Hematopoietic multipotent progenitor cell treated with erythropoietin and hydrocortisone succinate and interleukin-3 and kit ligand, for 17 days (in vitro differentiated cells): ENCODE data around the gene SVIL.
"Not testable (repeated sequence)": the region's sequence is repeated elsewhere in the genome, so short reads cannot be mapped to it uniquely, and the experiment has no call there.

Experiments used
- DNase-seq: peaks from one replicate; pipeline ENCODE4 v3.0.0-alpha.2; 2015; ENCODE audit warnings: low spot score

SVIL gene

DNA sequence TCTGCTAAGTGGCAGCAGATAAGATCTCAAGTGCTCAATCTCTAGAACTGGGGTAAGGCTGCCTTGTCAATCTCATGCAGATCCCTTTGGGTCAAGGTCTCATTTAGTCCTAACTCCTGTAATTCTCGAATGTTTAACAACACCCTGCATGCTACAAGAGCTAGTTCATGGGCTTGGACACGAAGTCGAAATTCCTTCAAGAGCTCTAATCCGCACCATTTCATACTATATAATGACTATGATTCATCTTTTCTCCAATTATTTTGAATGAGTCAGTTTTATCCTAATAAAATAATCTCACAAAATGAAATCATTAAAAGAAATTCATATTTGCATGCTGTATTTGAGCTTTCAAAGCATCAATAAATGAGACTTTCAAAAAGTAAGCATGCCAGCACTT lies 119.7 kb downstream of the SVIL start:
- DNase-seq = not testable (repeated sequence)

DNA sequence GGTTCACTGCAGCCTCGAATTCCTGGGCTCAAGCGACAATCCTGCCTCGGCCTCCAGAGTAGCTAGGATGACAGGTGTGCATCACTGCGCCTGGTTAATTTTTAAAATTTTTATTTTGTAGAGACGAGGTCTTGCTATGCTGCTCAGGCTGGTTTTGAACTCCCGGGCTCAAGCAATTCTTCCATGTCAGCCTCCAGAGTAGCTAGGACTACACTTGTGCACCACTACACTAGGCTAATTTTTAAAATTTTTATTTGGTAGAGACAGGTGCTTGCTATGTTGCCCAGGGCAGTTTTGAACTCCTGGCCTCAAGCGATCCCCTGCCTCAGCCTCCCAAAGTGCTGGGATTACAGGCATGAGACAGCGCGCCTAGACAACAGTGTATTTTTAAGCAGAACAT lies 120.5 kb downstream of the SVIL start:
- DNase-seq = no peak

DNA sequence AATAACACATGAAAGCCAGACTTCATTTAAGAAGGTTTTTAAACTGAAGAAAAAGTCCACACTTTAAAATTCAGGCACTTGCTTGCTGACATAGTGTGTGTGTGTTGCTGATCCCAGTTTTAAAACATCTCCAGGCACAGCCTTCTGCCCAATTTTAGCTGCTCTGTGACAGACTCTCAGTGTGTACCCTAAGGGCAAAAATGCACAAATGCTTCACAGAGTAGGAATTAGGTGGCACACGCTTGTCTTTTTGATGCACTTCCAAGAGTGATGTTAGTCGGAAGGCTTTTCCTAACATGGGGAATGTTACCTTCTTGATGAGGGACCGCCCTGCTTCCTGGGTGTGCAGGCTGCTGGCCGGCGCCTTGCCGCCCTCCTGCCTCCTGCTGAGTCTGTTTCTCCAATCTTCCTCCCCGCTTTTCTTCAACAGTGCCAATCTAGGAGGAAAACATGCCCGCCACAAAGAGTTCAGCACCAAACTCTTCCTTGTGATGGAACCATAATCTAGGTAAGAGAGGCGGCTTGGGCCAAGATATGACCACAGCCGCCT lies 122.3 kb downstream of the SVIL start:
- DNase-seq = no peak

DNA sequence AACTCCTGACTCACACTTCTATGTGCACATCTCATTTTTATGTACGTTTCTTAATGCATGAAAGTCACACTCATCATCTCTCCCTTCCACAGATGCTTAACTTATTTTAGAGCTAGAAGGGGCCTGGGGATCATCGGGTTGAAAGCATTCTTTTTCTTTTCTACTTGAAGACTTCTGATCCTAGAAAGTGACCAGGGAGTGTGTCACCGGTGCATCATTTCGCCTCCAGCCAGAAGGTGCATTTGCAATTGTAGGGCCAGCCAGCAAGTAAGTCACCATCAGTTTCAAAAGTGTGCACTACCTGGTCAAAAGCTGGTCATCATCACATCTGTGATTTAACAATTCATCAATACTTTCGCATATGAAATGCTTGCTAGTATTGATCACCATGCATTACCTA lies 123.0 kb downstream of the SVIL start:
- not testable (repeated sequence) for DNase-seq

DNA sequence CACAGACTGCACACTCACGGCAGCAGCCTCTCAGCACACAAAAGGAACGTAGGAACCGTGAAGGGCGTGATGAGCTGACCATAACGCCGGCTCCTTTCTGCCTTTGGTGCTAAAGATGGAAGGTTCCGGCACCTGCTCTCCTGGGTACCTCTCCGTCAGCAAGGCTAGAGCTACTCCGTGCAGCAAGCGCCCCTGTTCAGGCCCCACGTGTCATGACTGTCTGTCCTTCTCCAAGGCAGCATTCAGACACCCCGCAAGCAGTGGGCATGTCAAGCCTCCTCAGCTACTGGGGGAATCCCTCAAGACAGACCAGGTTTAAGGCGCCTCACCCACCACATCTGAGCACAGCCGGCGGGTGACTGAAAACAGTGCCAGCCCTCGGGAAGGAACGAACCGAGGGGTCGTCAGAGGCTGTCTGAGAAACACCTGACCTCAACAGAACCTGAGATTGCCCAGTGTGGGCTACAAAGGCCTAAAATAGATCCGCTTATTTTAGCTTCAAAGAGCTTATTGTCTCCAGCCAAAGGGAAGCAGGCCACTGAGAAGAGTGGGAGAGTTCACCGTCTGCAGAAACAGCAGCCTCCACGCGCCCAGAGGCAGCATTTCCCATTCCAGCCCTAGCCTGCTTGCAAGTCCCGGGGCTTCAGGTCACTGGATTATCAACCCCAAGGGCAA lies 124.2 kb downstream of the SVIL start:
- DNase-seq = not testable (repeated sequence)

DNA sequence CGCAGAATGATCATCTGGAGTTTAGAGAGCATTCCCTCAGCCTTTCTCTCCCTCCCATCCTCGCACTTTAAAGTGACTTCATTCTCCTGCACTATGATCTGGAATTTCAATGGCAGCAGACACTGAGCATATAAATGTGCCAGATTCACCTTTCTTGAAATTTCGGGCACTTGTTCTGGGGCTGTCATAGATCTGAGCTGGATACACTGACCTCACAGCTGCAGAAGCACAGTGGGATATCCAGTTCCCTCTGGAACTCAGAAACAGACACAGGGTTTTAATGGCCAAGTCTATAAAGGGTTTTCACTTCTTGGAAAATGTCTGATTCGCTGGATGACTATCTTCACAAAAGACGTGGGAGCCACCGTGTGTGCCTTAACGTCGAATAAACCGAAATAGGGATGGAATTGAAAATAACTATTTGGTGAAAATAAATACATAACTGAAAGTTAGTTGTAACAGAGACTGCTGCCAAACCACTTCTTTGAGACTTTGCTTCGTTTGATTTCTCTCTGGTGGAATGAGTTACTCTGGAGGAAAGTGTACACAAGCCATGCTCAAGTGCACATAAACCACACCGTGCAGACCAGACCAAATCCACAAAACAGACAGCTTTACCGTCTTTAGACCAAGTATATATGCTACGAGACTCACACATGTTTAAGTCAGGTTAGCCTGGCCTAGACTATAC lies 126.1 kb downstream of the SVIL start:
- no peak for DNase-seq

DNA sequence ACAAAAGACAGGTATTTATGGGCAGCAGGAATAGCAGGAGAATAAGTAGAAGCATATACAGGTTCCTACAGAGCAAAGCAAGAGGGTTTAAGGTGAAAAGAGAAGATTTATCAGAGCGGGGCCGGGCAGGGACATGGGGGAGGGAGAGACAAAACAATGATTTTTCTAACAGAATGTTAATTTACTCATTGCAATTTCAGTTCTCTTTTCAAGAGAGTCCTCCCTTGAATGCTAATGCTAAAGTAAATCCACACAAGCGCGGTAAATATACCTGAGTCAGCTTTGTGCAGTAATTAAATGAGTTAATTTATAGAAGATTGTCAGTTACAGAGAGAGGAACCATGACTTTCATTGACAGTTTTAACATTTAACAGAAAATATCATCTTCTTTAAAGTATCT lies 127.0 kb downstream of the SVIL start:
- DNase-seq = not testable (repeated sequence)

DNA sequence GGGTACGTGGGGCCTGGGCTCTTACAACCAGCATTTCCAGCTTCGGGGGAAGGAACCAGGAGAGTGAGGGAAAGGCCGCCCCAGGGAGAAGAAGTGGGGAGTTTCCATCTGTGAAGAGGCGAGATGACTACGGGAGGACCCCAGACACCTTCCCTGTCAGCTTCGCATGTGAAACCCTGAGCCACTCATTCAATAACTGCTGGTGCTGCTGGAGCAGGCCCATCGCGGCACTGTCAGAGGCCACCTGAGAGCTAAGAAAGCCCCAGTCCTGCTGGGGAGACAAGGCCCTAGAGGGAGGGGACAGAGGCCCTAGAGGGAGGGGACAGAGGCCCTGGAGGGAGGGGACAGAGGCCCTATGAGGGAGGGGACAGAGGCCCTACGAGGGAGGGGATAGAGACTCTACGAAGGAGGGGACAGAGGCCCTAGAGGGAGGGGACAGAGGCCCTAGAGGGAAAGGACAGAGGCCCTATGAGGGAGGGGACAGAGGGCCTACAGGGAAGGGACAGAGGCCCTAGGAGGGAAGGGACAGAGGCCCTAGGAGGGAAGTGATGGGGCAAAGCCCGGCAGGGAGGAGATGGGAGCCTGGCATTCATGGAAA lies 128.3 kb downstream of the SVIL start:
- DNase-seq = not testable (repeated sequence)

DNA sequence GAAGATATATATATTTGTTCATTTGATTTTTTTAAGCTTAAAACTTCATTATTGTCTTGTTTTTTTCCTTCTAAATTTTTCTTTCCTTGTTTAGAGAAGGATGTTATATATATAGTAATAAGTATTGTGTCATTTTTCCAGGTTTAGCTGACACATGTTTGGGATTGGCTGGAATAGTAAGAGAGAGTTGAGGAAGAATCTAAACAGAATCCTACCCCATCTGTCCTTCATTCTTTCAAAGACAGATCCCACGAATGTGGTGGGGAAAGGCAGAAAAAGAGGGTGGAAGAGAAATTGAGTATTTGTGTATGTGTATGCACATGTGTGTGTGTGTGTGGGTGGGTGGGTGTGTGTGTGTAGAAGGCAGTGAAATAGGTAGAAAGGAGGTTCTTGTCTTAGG lies 132.4 kb downstream of the SVIL start:
- DNase-seq = no peak

DNA sequence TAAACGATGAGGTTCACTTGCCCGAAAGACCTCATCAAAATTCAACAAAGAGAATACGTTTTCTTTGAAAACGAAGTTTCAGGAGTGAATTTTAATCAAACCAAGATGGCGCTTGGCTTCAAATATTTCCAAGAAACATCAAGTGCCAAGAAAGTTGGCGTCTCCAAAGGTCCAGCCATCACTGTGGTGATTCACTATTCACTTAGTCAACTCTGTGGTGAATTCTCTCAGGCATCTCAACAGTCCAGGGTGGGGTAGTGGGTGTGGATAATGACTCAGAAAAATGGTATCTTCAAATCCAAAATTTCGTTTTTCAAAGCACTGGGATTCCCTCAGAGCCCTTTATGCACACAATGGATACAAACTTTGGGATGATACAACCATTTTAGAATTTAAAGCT lies 133.1 kb downstream of the SVIL start:
- no peak for DNase-seq

DNA sequence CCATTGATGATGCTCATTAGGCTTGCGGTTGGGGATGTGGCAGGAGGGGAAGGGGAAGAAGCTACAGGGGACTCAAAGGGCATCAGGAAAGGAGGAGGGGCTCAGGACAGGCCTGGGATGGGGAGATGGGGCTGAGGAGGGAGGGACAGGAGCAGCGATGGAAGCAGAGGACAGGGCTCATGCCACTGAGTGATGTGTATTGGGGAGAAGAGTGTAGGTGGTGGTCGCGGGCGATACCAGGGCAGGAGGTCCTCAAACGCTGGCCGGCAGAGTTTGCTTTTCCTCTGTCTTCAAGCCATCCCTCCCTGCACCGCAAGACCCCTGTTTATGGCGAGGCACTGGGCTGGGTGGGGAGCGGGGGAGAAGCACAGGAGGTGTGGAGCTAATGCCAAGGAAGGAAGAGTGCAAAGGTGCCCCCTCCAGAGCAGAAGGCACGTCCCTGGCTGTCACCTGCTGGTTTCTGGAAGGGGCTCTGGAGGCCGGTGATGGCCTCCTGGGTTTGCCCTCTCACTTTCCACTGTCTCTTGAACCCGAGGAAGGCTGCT lies 134.7 kb downstream of the SVIL start:
- no peak for DNase-seq

DNA sequence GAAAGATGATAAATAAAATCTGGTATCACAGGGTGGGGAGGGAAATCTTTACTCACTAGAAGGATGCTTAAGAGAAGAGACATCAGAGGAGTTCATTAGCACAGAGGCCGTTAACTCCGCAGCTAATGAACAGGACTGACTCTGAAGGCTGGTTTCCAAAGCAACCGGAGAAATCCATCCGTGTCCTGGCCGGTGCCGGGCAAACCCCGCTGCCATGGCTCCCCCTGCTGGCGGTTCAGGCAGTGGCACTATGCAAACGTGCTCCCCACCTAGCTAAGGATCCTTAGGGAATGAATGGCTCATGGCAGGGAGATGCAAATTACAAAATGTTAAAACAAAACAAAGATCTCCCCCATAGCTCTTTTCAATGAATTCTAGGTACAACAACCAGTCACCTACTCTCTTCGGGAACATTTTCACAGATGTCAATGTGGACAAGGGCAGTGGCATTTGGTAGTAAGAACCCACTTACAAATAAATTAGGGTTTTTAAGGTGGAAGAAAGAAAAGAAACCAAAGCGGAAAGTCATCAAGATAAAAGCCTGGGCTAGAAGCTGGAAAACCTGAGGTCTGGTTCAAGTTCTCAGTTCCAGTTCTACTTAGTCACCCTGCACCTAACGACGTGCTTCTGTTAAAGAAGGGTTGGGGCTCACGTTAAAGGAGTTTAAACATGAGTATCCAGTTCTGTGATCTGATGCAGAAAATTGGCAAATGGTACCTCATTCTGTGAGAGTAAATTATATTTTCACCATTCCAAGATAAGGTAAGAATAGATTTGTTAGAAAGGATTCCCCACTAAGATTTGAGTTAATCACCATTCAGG lies 138.2 kb downstream of the SVIL start:
- peak; percentile 27 for DNase-seq

DNA sequence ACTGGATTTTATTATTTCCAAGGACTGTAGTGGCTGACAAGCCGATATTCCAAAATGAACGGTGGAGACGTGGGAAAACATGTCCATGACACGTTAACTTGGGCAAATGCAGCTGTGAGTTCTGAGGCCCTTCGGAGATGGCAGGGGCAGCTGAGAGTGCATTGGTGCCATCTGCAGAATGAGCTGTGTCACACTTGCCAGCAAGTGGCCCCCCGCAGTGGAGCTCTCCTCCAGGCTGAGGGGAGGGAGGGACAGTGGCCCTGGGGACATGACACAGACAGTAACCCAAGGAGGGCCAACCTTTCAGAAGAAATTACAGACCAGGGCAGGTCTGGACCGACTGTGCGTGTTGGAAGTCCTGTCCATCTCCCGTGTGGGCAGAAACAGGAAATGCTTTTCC lies 139.4 kb downstream of the SVIL start:
- DNase-seq = no peak

DNA sequence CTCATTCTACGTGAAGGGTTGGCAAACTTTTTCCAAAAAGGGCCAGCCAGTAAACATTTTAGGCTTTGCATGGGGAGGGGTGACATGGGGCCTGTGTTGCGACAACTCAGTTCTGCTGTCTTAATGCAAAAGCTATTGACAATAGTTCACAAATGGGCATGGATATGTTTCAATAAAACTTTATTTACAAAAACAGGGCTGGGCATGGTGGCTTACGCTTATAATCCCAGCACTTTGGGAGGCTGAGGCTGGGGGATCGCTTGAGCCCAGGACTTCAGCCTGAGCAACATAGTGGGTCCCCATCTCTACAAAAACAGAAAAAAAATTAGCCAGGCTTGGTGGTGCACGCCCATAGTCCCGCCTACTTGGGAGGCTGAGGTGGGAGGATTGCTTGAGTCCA lies 141.1 kb downstream of the SVIL start:
- DNase-seq = no peak

DNA sequence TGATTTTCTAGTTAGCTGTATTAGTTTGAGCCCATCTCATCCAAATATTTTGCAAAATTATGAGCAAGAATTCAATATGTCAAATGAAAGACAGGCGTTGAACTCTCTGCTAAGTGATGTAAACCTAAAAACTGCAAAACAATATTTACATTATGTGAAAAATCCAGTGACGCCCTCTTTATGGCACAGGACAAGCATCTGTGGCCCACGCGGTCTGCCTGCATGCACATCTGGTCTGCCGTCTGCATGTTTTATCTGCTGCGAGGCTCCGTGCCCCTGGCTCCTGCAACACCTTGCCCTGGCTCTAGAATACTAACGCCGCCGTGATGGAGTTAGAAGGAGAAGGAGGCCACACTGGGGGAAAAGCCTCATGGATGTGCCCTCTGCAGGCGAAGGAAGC lies 142.0 kb downstream of the SVIL start:
- DNase-seq = no peak

DNA sequence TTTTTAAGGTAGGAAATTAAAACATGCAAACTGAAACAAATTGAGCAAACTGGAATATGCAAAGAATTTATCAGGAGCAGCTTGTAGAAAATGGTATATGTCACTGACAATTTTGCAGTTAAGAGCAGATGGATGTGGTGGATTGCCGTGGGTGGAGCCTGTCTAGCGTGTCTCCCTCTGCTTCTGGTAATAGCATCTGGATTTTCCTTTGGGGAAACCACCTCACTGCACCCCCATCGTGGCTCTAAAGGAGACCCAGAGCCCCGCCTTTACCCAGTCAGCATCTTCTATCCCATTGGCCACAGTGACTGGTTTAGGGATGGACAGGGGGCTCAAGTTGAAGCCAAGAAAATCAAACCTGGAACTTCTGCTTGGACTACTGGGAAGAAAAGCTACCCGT lies 142.9 kb downstream of the SVIL start:
- no peak for DNase-seq

DNA sequence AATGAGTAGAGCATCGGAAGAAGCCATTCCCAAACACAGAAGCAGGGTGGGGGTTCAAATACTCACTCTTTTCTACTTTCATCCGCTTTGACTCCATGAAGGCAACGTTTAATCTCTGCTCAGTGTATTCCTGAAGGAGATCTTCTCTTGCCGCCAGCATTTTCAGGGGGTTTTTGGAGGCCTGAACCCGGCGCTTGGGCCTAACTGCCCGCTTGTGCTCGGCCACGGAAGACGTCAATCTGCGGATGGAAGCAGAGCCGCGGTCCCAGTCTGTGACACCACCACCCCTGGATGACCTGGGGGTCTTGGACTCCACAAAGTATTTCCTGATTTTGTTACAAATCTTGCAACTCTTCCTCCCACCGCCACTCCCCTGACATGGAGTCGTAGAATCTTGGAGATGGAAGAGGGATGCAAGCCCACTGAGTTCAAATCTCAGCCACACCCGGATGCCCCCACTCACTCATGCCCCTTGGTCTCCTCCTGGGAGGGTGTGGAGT lies 143.9 kb downstream of the SVIL start:
- DNase-seq = not testable (repeated sequence)

DNA sequence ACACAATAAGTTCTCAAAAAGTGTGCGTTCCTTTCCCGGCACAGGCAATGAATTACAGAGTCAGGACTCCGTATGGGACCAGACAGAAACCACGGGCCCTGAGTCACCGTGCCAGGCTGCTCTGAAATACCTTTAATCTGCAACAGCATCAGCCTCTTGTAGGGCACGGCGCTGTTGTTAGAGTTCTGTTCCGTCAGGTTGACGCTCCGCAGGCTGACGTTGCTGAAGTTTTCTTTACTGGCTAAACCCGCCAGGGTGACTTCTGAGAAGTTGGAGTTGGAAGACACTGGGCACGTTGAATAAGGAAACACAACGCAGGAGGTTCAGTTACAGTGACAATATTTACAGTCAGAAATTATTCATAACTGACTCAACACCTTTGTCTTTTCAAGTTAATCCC lies 146.3 kb downstream of the SVIL start:
- not testable (repeated sequence) for DNase-seq

DNA sequence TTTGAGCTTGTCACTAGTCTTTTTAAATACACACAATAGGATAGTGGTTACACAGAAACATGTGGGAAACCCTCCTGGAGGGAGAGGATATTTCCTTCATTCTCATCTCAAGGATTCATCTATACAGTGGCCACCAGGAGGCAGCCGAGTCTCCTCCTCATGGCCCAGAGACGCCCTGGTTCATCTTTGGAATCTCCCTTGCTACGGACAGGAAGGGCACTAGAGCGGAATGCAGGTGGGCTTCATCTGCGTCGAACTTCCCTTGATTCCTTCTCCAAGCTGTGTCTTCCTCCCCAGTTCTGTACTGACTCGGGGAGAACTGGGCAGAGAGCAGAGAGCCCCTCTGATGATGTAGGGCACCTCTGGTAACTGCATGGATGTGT lies 146.9 kb downstream of the SVIL start:
- not testable (repeated sequence) for DNase-seq

DNA sequence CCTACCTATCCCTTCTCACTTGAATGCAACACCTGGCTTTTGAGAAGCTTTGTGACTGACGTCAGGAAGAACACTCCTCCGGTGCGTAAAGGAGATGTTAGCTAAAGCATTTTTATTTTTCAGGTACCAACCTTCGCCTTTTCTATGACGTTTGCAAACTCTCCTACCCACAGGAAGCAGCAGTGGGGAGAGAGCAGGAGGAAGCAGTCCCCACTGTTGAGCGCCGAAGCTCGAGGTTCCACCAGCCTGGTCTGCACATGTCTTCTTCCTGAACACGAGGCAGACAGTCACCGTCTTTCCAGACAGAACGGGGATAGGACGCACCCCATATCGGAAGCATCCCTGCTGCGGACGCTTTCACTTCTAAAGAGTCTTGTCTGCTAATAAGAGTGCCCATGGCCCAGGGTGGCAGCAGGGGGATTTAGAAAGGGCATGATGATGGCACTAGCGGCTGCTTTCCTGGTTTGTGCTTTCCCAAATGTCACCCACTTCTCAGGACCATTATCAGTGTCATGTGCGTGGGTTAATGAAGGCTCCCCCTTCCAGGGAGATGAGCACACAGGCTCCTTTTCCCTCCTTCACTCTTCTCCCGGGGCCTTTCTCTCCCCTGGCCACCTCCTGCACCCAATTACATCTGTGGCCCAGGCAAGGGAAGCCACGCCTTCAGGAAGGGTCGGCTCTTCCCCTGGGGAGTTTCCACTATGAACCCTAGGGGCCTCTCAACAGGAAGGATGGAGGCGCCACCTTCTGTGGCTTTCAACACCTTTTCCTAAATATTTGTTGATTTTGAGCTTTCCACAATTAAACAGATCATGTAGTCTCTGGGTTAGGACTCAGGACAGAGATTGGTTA lies 147.5 kb downstream of the SVIL start:
- DNase-seq = not testable (repeated sequence)

DNA sequence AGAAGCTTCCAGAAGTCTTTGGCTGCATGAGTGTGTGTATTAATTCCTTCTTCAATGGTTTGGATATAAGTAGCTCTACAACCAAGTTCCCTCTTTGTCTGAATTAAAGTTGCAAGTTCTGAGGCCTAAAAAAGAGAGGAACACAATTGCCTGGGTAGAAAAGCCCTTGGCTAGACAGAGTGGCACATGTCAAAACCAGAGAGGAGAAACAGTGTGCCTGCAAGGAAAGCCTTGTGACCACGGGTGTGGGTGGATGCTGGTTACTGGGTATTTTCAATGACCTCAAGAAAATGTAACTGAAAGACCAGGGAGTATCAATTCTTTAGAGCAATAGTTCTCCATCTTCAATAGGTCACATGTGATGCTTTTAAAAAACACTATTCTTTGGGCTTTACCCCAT lies 148.3 kb downstream of the SVIL start:
- DNase-seq = no peak
